ENCODE measurements around the gene GATC. TPM values are rescaled to one million over a fixed set of nuclear protein-coding genes. Genes with fewer than 3 reads are reported as not detected.
A peak's percentile ranks its signal among the peaks of the same experiment; 100 is the strongest.

GATC gene
- total and polyA plus RNA-seq, 10 of the 15 experiments (the other 5 are each of a cell fraction or from before 2014, with no cell fraction given), result 5.1 to 40.3 (median 22.9) TPM

DNA sequence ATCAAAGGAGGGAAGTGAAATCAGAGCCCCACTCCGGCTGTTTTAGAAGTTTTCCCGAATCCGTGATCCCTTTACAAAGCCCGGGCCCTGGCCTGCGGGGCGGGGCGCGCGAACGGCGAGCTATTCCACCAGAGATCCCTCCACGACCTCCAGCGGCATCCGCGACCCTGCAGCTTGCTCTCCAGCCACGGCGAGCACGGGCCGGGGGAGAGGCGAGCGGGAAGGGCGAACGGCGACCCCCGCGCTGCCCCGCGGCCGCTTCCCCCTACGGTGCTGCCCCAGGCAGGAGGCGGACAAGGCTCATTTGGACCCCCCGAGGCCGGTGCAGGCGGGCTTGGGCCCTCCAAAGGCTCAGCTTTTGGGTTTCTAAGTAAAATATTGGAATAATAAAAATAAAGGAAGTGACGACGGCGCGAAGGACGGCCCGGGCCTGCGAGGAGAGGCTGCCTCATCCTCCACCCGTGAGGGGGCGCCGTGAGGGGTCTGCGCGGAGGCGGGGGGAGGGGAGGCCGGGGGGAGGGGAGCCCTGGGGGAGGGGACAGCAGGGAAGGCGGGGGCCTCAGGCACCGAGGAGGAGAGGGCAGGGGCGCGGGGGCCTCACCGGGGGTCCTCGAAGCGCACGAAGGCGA lies 22.7 kb downstream of the GATC start (continued):
- TF ChIP-seq, protein P1, sequence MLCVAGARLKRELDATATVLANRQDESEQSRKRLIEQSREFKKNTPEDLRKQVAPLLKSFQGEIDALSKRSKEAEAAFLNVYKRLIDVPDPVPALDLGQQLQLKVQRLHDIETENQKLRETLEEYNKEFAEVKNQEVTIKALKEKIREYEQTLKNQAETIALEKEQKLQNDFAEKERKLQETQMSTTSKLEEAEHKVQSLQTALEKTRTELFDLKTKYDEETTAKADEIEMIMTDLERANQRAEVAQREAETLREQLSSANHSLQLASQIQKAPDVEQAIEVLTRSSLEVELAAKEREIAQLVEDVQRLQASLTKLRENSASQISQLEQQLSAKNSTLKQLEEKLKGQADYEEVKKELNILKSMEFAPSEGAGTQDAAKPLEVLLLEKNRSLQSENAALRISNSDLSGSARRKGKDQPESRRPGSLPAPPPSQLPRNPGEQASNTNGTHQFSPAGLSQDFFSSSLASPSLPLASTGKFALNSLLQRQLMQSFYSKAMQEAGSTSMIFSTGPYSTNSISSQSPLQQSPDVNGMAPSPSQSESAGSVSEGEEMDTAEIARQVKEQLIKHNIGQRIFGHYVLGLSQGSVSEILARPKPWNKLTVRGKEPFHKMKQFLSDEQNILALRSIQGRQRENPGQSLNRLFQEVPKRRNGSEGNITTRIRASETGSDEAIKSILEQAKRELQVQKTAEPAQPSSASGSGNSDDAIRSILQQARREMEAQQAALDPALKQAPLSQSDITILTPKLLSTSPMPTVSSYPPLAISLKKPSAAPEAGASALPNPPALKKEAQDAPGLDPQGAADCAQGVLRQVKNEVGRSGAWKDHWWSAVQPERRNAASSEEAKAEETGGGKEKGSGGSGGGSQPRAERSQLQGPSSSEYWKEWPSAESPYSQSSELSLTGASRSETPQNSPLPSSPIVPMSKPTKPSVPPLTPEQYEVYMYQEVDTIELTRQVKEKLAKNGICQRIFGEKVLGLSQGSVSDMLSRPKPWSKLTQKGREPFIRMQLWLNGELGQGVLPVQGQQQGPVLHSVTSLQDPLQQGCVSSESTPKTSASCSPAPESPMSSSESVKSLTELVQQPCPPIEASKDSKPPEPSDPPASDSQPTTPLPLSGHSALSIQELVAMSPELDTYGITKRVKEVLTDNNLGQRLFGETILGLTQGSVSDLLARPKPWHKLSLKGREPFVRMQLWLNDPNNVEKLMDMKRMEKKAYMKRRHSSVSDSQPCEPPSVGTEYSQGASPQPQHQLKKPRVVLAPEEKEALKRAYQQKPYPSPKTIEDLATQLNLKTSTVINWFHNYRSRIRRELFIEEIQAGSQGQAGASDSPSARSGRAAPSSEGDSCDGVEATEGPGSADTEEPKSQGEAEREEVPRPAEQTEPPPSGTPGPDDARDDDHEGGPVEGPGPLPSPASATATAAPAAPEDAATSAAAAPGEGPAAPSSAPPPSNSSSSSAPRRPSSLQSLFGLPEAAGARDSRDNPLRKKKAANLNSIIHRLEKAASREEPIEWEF (IDR thresholded peaks at IDR 0.05; ENCODE audit: insufficient replicate concordance, low read depth, low read length), result no peak
- TF ChIP-seq GABPA (IDR thresholded peaks at IDR 0.05; ENCODE audit: low read depth) (no peak), ASH2L (IDR thresholded peaks at IDR 0.05; ENCODE audit: borderline replicate concordance, low read depth) (no peak), DPF2 (IDR thresholded peaks at IDR 0.05) (no peak), SIN3A (IDR thresholded peaks at IDR 0.05; ENCODE audit: low read depth, low read length) (no peak), RAD51 (IDR thresholded peaks at IDR 0.05) (no peak), MYC (IDR thresholded peaks at IDR 0.05; ENCODE audit: insufficient read depth, insufficient read length, insufficient replicate concordance, low read length, severe bottlenecking) (no peak), SPI1 (IDR thresholded peaks at IDR 0.05; ENCODE audit: borderline replicate concordance, insufficient read depth, low read depth, low read length) (peak; percentile 36; the same call in 1 of the 2 replicates), ZBED1 (IDR thresholded peaks at IDR 0.05; ENCODE audit: borderline replicate concordance) (no peak)
- TF ChIP-seq, protein P2, sequence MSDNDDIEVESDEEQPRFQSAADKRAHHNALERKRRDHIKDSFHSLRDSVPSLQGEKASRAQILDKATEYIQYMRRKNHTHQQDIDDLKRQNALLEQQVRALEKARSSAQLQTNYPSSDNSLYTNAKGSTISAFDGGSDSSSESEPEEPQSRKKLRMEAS (IDR thresholded peaks at IDR 0.05; ENCODE audit: low read depth, low read length), result no peak
- TF ChIP-seq, protein P3, sequence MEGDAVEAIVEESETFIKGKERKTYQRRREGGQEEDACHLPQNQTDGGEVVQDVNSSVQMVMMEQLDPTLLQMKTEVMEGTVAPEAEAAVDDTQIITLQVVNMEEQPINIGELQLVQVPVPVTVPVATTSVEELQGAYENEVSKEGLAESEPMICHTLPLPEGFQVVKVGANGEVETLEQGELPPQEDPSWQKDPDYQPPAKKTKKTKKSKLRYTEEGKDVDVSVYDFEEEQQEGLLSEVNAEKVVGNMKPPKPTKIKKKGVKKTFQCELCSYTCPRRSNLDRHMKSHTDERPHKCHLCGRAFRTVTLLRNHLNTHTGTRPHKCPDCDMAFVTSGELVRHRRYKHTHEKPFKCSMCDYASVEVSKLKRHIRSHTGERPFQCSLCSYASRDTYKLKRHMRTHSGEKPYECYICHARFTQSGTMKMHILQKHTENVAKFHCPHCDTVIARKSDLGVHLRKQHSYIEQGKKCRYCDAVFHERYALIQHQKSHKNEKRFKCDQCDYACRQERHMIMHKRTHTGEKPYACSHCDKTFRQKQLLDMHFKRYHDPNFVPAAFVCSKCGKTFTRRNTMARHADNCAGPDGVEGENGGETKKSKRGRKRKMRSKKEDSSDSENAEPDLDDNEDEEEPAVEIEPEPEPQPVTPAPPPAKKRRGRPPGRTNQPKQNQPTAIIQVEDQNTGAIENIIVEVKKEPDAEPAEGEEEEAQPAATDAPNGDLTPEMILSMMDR (IDR thresholded peaks at IDR 0.05 in 2 of 3, conservative IDR thresholded peaks at IDR 0.05 in 1 of 3; ENCODE audit: control insufficient read depth in 2 of 3, extremely low read depth in 1 of 3, insufficient read depth in 1 of 3, low read depth in 3 of 3, low read length in 3 of 3), result peak in 1 of 3 experiments; percentile 21; a peak in 2 of 6 replicates
- TF ChIP-seq, protein P4, sequence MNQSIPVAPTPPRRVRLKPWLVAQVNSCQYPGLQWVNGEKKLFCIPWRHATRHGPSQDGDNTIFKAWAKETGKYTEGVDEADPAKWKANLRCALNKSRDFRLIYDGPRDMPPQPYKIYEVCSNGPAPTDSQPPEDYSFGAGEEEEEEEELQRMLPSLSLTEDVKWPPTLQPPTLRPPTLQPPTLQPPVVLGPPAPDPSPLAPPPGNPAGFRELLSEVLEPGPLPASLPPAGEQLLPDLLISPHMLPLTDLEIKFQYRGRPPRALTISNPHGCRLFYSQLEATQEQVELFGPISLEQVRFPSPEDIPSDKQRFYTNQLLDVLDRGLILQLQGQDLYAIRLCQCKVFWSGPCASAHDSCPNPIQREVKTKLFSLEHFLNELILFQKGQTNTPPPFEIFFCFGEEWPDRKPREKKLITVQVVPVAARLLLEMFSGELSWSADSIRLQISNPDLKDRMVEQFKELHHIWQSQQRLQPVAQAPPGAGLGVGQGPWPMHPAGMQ (IDR thresholded peaks at IDR 0.05; ENCODE audit: borderline replicate concordance), result no peak
- TF ChIP-seq, protein P5, sequence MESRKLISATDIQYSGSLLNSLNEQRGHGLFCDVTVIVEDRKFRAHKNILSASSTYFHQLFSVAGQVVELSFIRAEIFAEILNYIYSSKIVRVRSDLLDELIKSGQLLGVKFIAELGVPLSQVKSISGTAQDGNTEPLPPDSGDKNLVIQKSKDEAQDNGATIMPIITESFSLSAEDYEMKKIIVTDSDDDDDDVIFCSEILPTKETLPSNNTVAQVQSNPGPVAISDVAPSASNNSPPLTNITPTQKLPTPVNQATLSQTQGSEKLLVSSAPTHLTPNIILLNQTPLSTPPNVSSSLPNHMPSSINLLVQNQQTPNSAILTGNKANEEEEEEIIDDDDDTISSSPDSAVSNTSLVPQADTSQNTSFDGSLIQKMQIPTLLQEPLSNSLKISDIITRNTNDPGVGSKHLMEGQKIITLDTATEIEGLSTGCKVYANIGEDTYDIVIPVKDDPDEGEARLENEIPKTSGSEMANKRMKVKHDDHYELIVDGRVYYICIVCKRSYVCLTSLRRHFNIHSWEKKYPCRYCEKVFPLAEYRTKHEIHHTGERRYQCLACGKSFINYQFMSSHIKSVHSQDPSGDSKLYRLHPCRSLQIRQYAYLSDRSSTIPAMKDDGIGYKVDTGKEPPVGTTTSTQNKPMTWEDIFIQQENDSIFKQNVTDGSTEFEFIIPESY (IDR thresholded peaks at IDR 0.05), result no peak
- TF ChIP-seq, protein P6, sequence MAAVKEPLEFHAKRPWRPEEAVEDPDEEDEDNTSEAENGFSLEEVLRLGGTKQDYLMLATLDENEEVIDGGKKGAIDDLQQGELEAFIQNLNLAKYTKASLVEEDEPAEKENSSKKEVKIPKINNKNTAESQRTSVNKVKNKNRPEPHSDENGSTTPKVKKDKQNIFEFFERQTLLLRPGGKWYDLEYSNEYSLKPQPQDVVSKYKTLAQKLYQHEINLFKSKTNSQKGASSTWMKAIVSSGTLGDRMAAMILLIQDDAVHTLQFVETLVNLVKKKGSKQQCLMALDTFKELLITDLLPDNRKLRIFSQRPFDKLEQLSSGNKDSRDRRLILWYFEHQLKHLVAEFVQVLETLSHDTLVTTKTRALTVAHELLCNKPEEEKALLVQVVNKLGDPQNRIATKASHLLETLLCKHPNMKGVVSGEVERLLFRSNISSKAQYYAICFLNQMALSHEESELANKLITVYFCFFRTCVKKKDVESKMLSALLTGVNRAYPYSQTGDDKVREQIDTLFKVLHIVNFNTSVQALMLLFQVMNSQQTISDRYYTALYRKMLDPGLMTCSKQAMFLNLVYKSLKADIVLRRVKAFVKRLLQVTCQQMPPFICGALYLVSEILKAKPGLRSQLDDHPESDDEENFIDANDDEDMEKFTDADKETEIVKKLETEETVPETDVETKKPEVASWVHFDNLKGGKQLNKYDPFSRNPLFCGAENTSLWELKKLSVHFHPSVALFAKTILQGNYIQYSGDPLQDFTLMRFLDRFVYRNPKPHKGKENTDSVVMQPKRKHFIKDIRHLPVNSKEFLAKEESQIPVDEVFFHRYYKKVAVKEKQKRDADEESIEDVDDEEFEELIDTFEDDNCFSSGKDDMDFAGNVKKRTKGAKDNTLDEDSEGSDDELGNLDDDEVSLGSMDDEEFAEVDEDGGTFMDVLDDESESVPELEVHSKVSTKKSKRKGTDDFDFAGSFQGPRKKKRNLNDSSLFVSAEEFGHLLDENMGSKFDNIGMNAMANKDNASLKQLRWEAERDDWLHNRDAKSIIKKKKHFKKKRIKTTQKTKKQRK (IDR thresholded peaks at IDR 0.05; ENCODE audit: low read depth, low read length), result no peak

Data from GM12878 (cell line).